Common myeloid progenitor, CD34-positive (primary cell): ENCODE results near the gene CCRL2.
A peak's percentile ranks its signal among the peaks of the same experiment; 100 is the strongest.

Source experiments
- CTCF ChIA-PET: fragments of 350-600 bp; sonication (Branson Sonifier 250); formaldehyde crosslinking; loops from one replicate; lab custom pipeline; 2021; ENCODE audit warnings: antibody characterized with exemption; lab: Charles Lee
- POLR2A ChIA-PET: fragments of 350-600 bp; sonication (Branson Sonifier 250); formaldehyde crosslinking; loops from one replicate; lab custom pipeline; 2021; ENCODE audit warnings: antibody characterized with exemption; lab: Charles Lee
- DNase-seq, 3 donors: peaks; one replicate each; pipeline versions ENCODE4 v3.0.0 to v3.0.0-alpha.2; 2013
- H3K27ac ChIP-seq, 2 experiments: 1 replicate in 1 of 2; 2 replicates in 1 of 2; pipeline ENCODE4 v1.7.0; 2013; ENCODE audit warnings: inconsistent platforms in 2 of 2, low read length in 2 of 2, mild to moderate bottlenecking in 2 of 2, low read depth in 1 of 2, moderate library complexity in 1 of 2; ENCODE audit not compliant: severe bottlenecking in 2 of 2, insufficient read depth in 1 of 2, poor library complexity in 1 of 2
- H3K27me3 ChIP-seq, 5 experiments: replicated peaks in 2 of 5; 1 replicate in 3 of 5; 2 replicates in 2 of 5; pipeline versions ENCODE4 v1.6.1 to v1.7.0; 2013; ENCODE audit warnings: low read length in 4 of 5, mild to moderate bottlenecking in 2 of 5, moderate library complexity in 2 of 5, inconsistent platforms in 1 of 5; ENCODE audit not compliant: insufficient read depth in 5 of 5, control insufficient read depth in 4 of 5
- H3K36me3 ChIP-seq, 4 experiments: 1 replicate in 2 of 4; 2 replicates in 2 of 4; pipeline versions ENCODE4 v1.6.1 to v1.7.0; 2013; ENCODE audit warnings: low read length in 3 of 4, control low read depth in 1 of 4, mild to moderate bottlenecking in 1 of 4; ENCODE audit not compliant: control insufficient read depth in 4 of 4, insufficient read depth in 4 of 4
- H3K4me1 ChIP-seq, 4 experiments: 1 replicate in 3 of 4; 2 replicates in 1 of 4; pipeline versions ENCODE4 v1.6.1 to v1.7.1; 2013; ENCODE audit warnings: low read length in 3 of 4, mild to moderate bottlenecking in 3 of 4, control low read depth in 1 of 4, inconsistent platforms in 1 of 4, moderate library complexity in 1 of 4; ENCODE audit not compliant: control insufficient read depth in 4 of 4, insufficient read depth in 4 of 4; ENCODE audit errors: control extremely low read depth in 1 of 4
- H3K4me3 ChIP-seq, 7 experiments: 1 replicate in 4 of 7; 2 replicates in 3 of 7; pipeline versions ENCODE4 v1.5.1 to v1.7.0; 2013; ENCODE audit warnings: mild to moderate bottlenecking in 7 of 7, low read length in 6 of 7, moderate library complexity in 6 of 7, inconsistent platforms in 2 of 7, low read depth in 2 of 7, control low read depth in 1 of 7; ENCODE audit not compliant: insufficient read depth in 4 of 7, control insufficient read depth in 1 of 7; ENCODE audit errors: extremely low read depth in 1 of 7
- H3K9me3 ChIP-seq, 5 experiments: 1 replicate in 4 of 5; 2 replicates in 1 of 5; pipeline versions ENCODE4 v1.6.1 to v1.7.1; 2013; ENCODE audit warnings: low read length in 4 of 5, mild to moderate bottlenecking in 2 of 5, inconsistent platforms in 1 of 5, low read depth in 1 of 5, moderate library complexity in 1 of 5; ENCODE audit not compliant: control insufficient read depth in 4 of 5, insufficient read depth in 2 of 5; ENCODE audit errors: control extremely low read depth in 1 of 5
- WGBS: methylation state at CpG from one replicate; pipeline ENCODE4 v1.1.5; 2013; ENCODE audit not compliant: insufficient coverage; 5-methylcytosine and 5-hydroxymethylcytosine counted together

The CCRL2 gene

GRCh38 chr3:46440531-46441294 lies 33.7 kb downstream of the CCRL2 start:
- Histone ChIP-seq H3K4me3 (no peak overlapping the region), H3K27me3 (no peaks in the 10 kb centered on the region), H3K9me3 (no peaks in the 10 kb centered on the region), H3K4me1 (peaks cover 5 to 33% (median 9%) of the 10 kb centered on the region in 4 experiments), H3K36me3 (no peaks in the 10 kb centered on the region), H3K27ac (no peak overlapping the region)
- ChIA-PET CTCF (no interaction called here), POLR2A (no interaction called here)
- 86% methylated on average over 1 of the region's 4 CpGs for WGBS
- peak; percentile 56 to 93 (median 83) for DNase-seq

- Histone ChIP-seq H3K36me3 (no peaks in the 10 kb centered on the region), H3K27me3 (no peaks in the 10 kb centered on the region), H3K9me3 (no peaks in the 10 kb centered on the region), H3K4me1 (peaks cover 5 to 51% (median 9%) of the 10 kb centered on the region in 4 experiments), H3K27ac (no peak overlapping the region), H3K4me3 (no peak overlapping the region)
- ChIA-PET CTCF (interaction anchor here (0.8 to 1.9 kb wide), 5 partner anchors 12 to 187 kb away, joined by 3 to 4 read pairs (median 3); no protein-coding TSS in a partner anchor), POLR2A (no interaction called here)
- 98% methylated on average over 12 of the region's 16 CpGs for WGBS
- no peak for DNase-seq
Observed at GRCh38 chr3:46442576-46443530, 35.8 kb downstream of the CCRL2 start.

- ChIA-PET POLR2A (no interaction called here), CTCF (interaction anchor here (0.9 to 2.8 kb wide), 5 partner anchors 15 to 361 kb away, joined by 3 to 10 read pairs (median 5); partner anchors contain the start of gene CCR1)
- Histone ChIP-seq H3K36me3 (no peaks in the 10 kb centered on the region), H3K4me3 (no peak overlapping the region), H3K4me1 (peaks cover 0 to 25% (median 0%) of the 10 kb centered on the region in 4 experiments), H3K27me3 (no peaks in the 10 kb centered on the region), H3K9me3 (no peaks in the 10 kb centered on the region), H3K27ac (no peak overlapping the region)
- DNase-seq = peak; percentile 28 to 85 (median 81)
- WGBS = 45% methylated on average over 4 of the region's 5 CpGs
Observed at GRCh38 chr3:46447228-46447985, 40.3 kb downstream of the CCRL2 start.

GRCh38 chr3:46448721-46449120 lies 41.7 kb downstream of the CCRL2 start:
- Histone ChIP-seq H3K27me3 (no peaks in the 10 kb centered on the region), H3K4me1 (peaks cover 0 to 25% (median 0%) of the 10 kb centered on the region in 4 experiments), H3K36me3 (no peaks in the 10 kb centered on the region), H3K4me3 (no peak overlapping the region), H3K9me3 (no peaks in the 10 kb centered on the region), H3K27ac (no peak overlapping the region)
- CTCF ChIA-PET = interaction anchor here (0.9 to 2.8 kb wide), 4 partner anchors 13 to 78 kb away, joined by 3 to 11 read pairs (median 8); partner anchors contain the start of gene CCR5
- POLR2A ChIA-PET = no interaction called here
- 97% methylated on average over 9 of the region's 17 CpGs for WGBS
- no peak for DNase-seq

- H3K4me3 ChIP-seq = no peak overlapping the region
- H3K27ac ChIP-seq = no peak overlapping the region
- 82% methylated on average over 11 of the region's 14 CpGs for WGBS
- ChIA-PET CTCF (interaction anchor here (1.0 to 2.8 kb wide), 12 partner anchors 11 to 112 kb away, joined by 3 to 11 read pairs (median 3); partner anchors contain the start of gene CCR5), POLR2A (no interaction called here)
- no peaks in the 10 kb centered on the region for H3K9me3 ChIP-seq
- no peaks in the 10 kb centered on the region for H3K27me3 ChIP-seq
- DNase-seq = no peak
- H3K36me3 ChIP-seq = no peaks in the 10 kb centered on the region
- peaks cover 0 to 25% (median 0%) of the 10 kb centered on the region in 4 experiments for H3K4me1 ChIP-seq
Observed at GRCh38 chr3:46449755-46450552, 42.9 kb downstream of the CCRL2 start.
